Bronchial epithelial cell (primary cell): ENCODE data around the gene ZNF653. TPM values are rescaled to one million over a fixed set of nuclear protein-coding genes. Genes with fewer than 3 reads are reported as not detected.

Source experiments
- DNase-seq: peaks from one replicate; pipeline ENCODE4 v3.0.0-alpha.2; 2010; ENCODE audit warnings: low read depth
- FAIRE-seq: peaks from 2 replicates; lab custom pipeline; 2011; peaks lifted over from hg19 to GRCh38; lab: Jason Lieb, UNC
- H3K27me3 ChIP-seq: 2 replicates; pipeline ENCODE4 v1.5.1; 2011; ENCODE audit warnings: low read length; ENCODE audit not compliant: control insufficient read depth, insufficient read depth
- H3K36me3 ChIP-seq: 2 replicates; pipeline ENCODE4 v1.5.1; 2011; ENCODE audit warnings: low read length; ENCODE audit not compliant: control insufficient read depth, insufficient read depth
- H3K4me3 ChIP-seq: 2 replicates; pipeline ENCODE4 v1.5.1; 2011; ENCODE audit warnings: mild to moderate bottlenecking, low read depth, low read length, control low read depth
- CTCF ChIP-seq: IDR thresholded peaks from 2 replicates; pipeline ENCODE4 v1.5.1; 2011; ENCODE audit warnings: mild to moderate bottlenecking, moderate library complexity, low read length, control low read depth, inconsistent platforms; ENCODE audit not compliant: insufficient read depth, severe bottlenecking
- total RNA-seq: library from RNA; depleted of rRNA; stranded (reverse); fragments of >200 nt; gene quantifications from 2 replicates; pipeline ENCODE4 v1.2.1, GENCODE V29; 2014

Gene ZNF653
- total RNA-seq, 1 donor from 2014 or later = 5.3 TPM

GRCh38 chr19:11530432-11530831 lies 24.8 kb upstream of the ZNF653 start:
- peak; percentile 56 for TF ChIP-seq CTCF
- Histone ChIP-seq H3K4me3 (no peak overlapping the region), H3K36me3 (no peaks in the 10 kb centered on the region), H3K27me3 (no peaks in the 10 kb centered on the region)
- FAIRE-seq (no peak), DNase-seq (peak; percentile 76)

- DNase-seq = peak; percentile 95
Observed at GRCh38 chr19:11528551-11529341, 23.1 kb upstream of the ZNF653 start, which contains the start of gene ECSIT. Gene ECSIT, minus strand, starts transcription at chr19:11529134. Its CDS starts 9,964 bp downstream, at chr19:11519170.

GRCh38 chr19:11519138-11519537 lies 13.5 kb upstream of the ZNF653 start:
- DNase-seq (peak; percentile 45), FAIRE-seq (no peak)
- H3K27me3 ChIP-seq = no peaks in the 10 kb centered on the region
- no peak for TF ChIP-seq CTCF
- peaks cover 2% of the 10 kb centered on the region for H3K36me3 ChIP-seq
- H3K4me3 ChIP-seq = no peak overlapping the region

More at GRCh38 chr19:11528551-11529341, 23.1 kb upstream of the ZNF653 start, which contains the start of gene ECSIT:
- H3K4me3 ChIP-seq = peak within 1 kb of the TSS; percentile 89
- TF ChIP-seq CTCF = no peak
- no peaks in the 10 kb centered on the region for H3K36me3 ChIP-seq
- no peaks in the 10 kb centered on the region for H3K27me3 ChIP-seq
- no peak for FAIRE-seq

- DNase-seq (no peak), FAIRE-seq (no peak)
- H3K27me3 ChIP-seq = no peaks in the 10 kb centered on the region
- H3K36me3 ChIP-seq = peaks cover 2% of the 10 kb centered on the region
- no peak for TF ChIP-seq CTCF
- no peak overlapping the region for H3K4me3 ChIP-seq
Observed at GRCh38 chr19:11513946-11514345, 8.3 kb upstream of the ZNF653 start.

GRCh38 chr19:11510444-11510843 lies 4.8 kb upstream of the ZNF653 start:
- no peak for TF ChIP-seq CTCF
- no peak for DNase-seq
- Histone ChIP-seq H3K27me3 (no peaks in the 10 kb centered on the region), H3K4me3 (no peak overlapping the region), H3K36me3 (no peaks in the 10 kb centered on the region)
- no peak for FAIRE-seq
